Measurements from ENCODE around the gene DAPP1.

Gene DAPP1

GRCh38 chr4:99809326-99809725, 7.3 kb upstream of the DAPP1 start:
- ATAC-seq: no peak
- TF ChIP-seq ZNF70 (CRISPR knock-in tag; IDR thresholded peaks at IDR 0.05) (no peak), OSR1 (CRISPR knock-in tag; IDR thresholded peaks at IDR 0.05) (no peak), RARB (CRISPR knock-in tag; IDR thresholded peaks at IDR 0.05) (no peak), CSDC2 (CRISPR knock-in tag; IDR thresholded peaks at IDR 0.05) (no peak), ZFP3 (CRISPR knock-in tag; IDR thresholded peaks at IDR 0.05) (no peak)

GRCh38 chr4:99810536-99810935, 6.1 kb upstream of the DAPP1 start:
- ATAC-seq: no peak
- TF ChIP-seq TOX (CRISPR knock-in tag; IDR thresholded peaks at IDR 0.05; ENCODE audit: borderline replicate concordance) (no peak), PATZ1 (CRISPR knock-in tag; IDR thresholded peaks at IDR 0.05; ENCODE audit: borderline replicate concordance) (no peak), PPARA (CRISPR knock-in tag; IDR thresholded peaks at IDR 0.05; ENCODE audit: borderline replicate concordance) (no peak), TSHZ2 (CRISPR knock-in tag; IDR thresholded peaks at IDR 0.05) (no peak), TCF4 (CRISPR knock-in tag; IDR thresholded peaks at IDR 0.05; ENCODE audit: borderline replicate concordance) (no peak), ARNTL (CRISPR knock-in tag; IDR thresholded peaks at IDR 0.05; ENCODE audit: borderline replicate concordance, low read depth) (no peak), POU6F1 (CRISPR knock-in tag; IDR thresholded peaks at IDR 0.05; ENCODE audit: borderline replicate concordance, low read depth) (no peak), OSR1 (CRISPR knock-in tag; IDR thresholded peaks at IDR 0.05) (no peak), ZNF8 (CRISPR knock-in tag; IDR thresholded peaks at IDR 0.05) (no peak), ZFP3 (CRISPR knock-in tag; IDR thresholded peaks at IDR 0.05) (no peak)

- no peak for TF ChIP-seq ESRRG (CRISPR knock-in tag; IDR thresholded peaks at IDR 0.05)
- TF ChIP-seq GLIS3 (CRISPR knock-in tag; IDR thresholded peaks at IDR 0.05): no peak
- TF ChIP-seq CSDC2 (CRISPR knock-in tag; IDR thresholded peaks at IDR 0.05): no peak
- no peak for TF ChIP-seq PPARA (CRISPR knock-in tag; IDR thresholded peaks at IDR 0.05; ENCODE audit: borderline replicate concordance)
- TF ChIP-seq BACH2 (CRISPR knock-in tag; IDR thresholded peaks at IDR 0.05; ENCODE audit: borderline replicate concordance): no peak
- TF ChIP-seq ZNF8 (CRISPR knock-in tag; IDR thresholded peaks at IDR 0.05): no peak
- TF ChIP-seq ZNF70 (CRISPR knock-in tag; IDR thresholded peaks at IDR 0.05): no peak
- TF ChIP-seq CREB5 (CRISPR knock-in tag; IDR thresholded peaks at IDR 0.05; ENCODE audit: low read depth): no peak
- TF ChIP-seq CSRNP3 (CRISPR knock-in tag; IDR thresholded peaks at IDR 0.05): no peak
- no peak for TF ChIP-seq RARB (CRISPR knock-in tag; IDR thresholded peaks at IDR 0.05)
- no peak for TF ChIP-seq ISL1 (CRISPR knock-in tag; IDR thresholded peaks at IDR 0.05)
- no peak for TF ChIP-seq PATZ1 (CRISPR knock-in tag; IDR thresholded peaks at IDR 0.05; ENCODE audit: borderline replicate concordance)
- TF ChIP-seq TCF4 (CRISPR knock-in tag; IDR thresholded peaks at IDR 0.05; ENCODE audit: borderline replicate concordance): no peak
- no peak for TF ChIP-seq POU6F1 (CRISPR knock-in tag; IDR thresholded peaks at IDR 0.05; ENCODE audit: borderline replicate concordance, low read depth)
- no peak for TF ChIP-seq ZC3H10 (CRISPR knock-in tag; IDR thresholded peaks at IDR 0.05)
- ATAC-seq: no peak
Measured at GRCh38 chr4:99811117-99811516, 5.5 kb upstream of the DAPP1 start.
